Fibroblast of lung (primary cell): ENCODE results near the gene ABR. TPM values are rescaled to one million over a fixed set of nuclear protein-coding genes. Genes with fewer than 3 reads are reported as not detected.

Source experiments
- DNase-seq, 2 donors: peaks; one replicate each; pipeline versions ENCODE4 v3.0.0 to v3.0.0-alpha.2; 2010; ENCODE audit warnings: low read depth in 2 of 2
- H2AFZ ChIP-seq: 2 replicates; pipeline ENCODE4 v1.5.1; 2012; ENCODE audit warnings: low read length, control low read depth, inconsistent platforms
- H3K27ac ChIP-seq: 2 replicates; pipeline ENCODE4 v1.5.1; 2011; ENCODE audit warnings: low read length, control low read depth; ENCODE audit not compliant: insufficient read depth
- H3K27me3 ChIP-seq: 2 replicates; pipeline ENCODE4 v1.5.1; 2011; ENCODE audit warnings: mild to moderate bottlenecking, low read length; ENCODE audit not compliant: control insufficient read depth, insufficient read depth
- H3K36me3 ChIP-seq: 2 replicates; pipeline ENCODE4 v1.5.1; 2011; ENCODE audit warnings: low read length; ENCODE audit not compliant: control insufficient read depth, insufficient read depth
- H3K4me1 ChIP-seq: 2 replicates; pipeline ENCODE4 v1.5.1; 2011; ENCODE audit warnings: low read length; ENCODE audit not compliant: control insufficient read depth, insufficient read depth; ENCODE audit errors: extremely low read depth
- H3K4me2 ChIP-seq: 2 replicates; pipeline ENCODE4 v1.5.1; 2011; ENCODE audit warnings: low read length, control low read depth; ENCODE audit not compliant: insufficient read depth; ENCODE audit errors: extremely low read depth
- H3K4me3 ChIP-seq, 4 experiments: fragments of 200-600 bp in 1 of 4; sonication (generic) in 1 of 4; replicated peaks in 1 of 4; 2 replicates each; pipeline ENCODE4 v1.5.1; 2011 to 2016; ENCODE audit warnings: low read length in 4 of 4, low read depth in 3 of 4, mild to moderate bottlenecking in 3 of 4, control low read depth in 2 of 4, inconsistent platforms in 1 of 4, mixed read lengths in 1 of 4; ENCODE audit not compliant: insufficient read depth in 1 of 4; ENCODE audit errors: control extremely low read depth in 1 of 4
- H3K79me2 ChIP-seq: 2 replicates; pipeline ENCODE4 v1.5.1; 2012; ENCODE audit warnings: mild to moderate bottlenecking, low read length, inconsistent platforms; ENCODE audit not compliant: control insufficient read depth, insufficient read depth
- H3K9ac ChIP-seq: 2 replicates; pipeline ENCODE4 v1.5.1; 2011; ENCODE audit warnings: mild to moderate bottlenecking, low read length, control low read depth; ENCODE audit not compliant: insufficient read depth
- H3K9me3 ChIP-seq: 2 replicates; pipeline ENCODE4 v1.5.1; 2012; ENCODE audit warnings: low read depth, low read length; ENCODE audit not compliant: control insufficient read depth, insufficient read depth
- H4K20me1 ChIP-seq: 2 replicates; pipeline ENCODE4 v1.5.1; 2011; ENCODE audit warnings: low read length; ENCODE audit not compliant: control insufficient read depth, insufficient read depth; ENCODE audit errors: extremely low read depth
- CTCF ChIP-seq, 2 donors: IDR thresholded peaks in 1 of 2; conservative IDR thresholded peaks in 1 of 2; 1 replicate in 1 of 2; 2 replicates in 1 of 2; pipeline ENCODE4 v1.5.1; 2011 to 2012; ENCODE audit warnings: low read length in 2 of 2, control low read depth in 1 of 2, inconsistent platforms in 1 of 2, low read depth in 1 of 2, mild to moderate bottlenecking in 1 of 2
- EZH2 ChIP-seq: IDR thresholded peaks from 2 replicates; pipeline ENCODE4 v1.5.1; 2012; ENCODE audit warnings: low read length, control low read depth, mild to moderate bottlenecking; ENCODE audit errors: missing control alignments
- polyA plus RNA-seq, 2 donors: library from polyadenylated mRNA; depleted of rRNA in 1 of 2; stranded (reverse) in 1 of 2; unstranded in 1 of 2; fragments of >200 nt; gene quantifications; 2 replicates each; pipeline ENCODE4 v1.2.1, GENCODE V29; 2011 to 2012; ENCODE audit warnings: missing spikeins in 1 of 2
- total RNA-seq: library from RNA; depleted of rRNA; stranded (reverse); fragments of >200 nt; gene quantifications from 2 replicates; pipeline ENCODE4 v1.2.1, GENCODE V29; 2014

Gene ABR
- total and polyA plus RNA-seq, 2 donors (not counting 1 experiment from before 2014, with no cell fraction given) = 43.7 to 84.7 TPM

GRCh38 chr17:1053661-1054360 is 126.0 kb downstream of the ABR start:
- Histone ChIP-seq H3K27me3 (no peaks in the 10 kb centered on the region), H3K4me1 (no peaks in the 10 kb centered on the region), H3K4me2 (no peak overlapping the region), H3K9me3 (no peaks in the 10 kb centered on the region), H3K9ac (no peak overlapping the region), H2AFZ (no peak overlapping the region), H3K27ac (no peak overlapping the region), H3K4me3 (no peak overlapping the region), H4K20me1 (no peaks in the 10 kb centered on the region), H3K36me3 (peaks cover 13% of the 10 kb centered on the region), H3K79me2 (no peaks in the 10 kb centered on the region)
- TF ChIP-seq CTCF (conservative IDR thresholded peaks at IDR 0.05 in 1 of 2, IDR thresholded peaks at IDR 0.05 in 1 of 2; ENCODE audit: low read depth in 1 of 2, low read length in 2 of 2) (no peak), EZH2 (no peak)
- no peak for DNase-seq

- H3K4me2 ChIP-seq = no peak overlapping the region
- H3K79me2 ChIP-seq = no peaks in the 10 kb centered on the region
- H2AFZ ChIP-seq = no peak overlapping the region
- no peak overlapping the region for H3K4me3 ChIP-seq
- H3K9ac ChIP-seq = no peak overlapping the region
- no peaks in the 10 kb centered on the region for H3K9me3 ChIP-seq
- DNase-seq = no peak
- peaks cover 9% of the 10 kb centered on the region for H3K4me1 ChIP-seq
- no peak for TF ChIP-seq EZH2
- no peak for TF ChIP-seq CTCF (conservative IDR thresholded peaks at IDR 0.05 in 1 of 2, IDR thresholded peaks at IDR 0.05 in 1 of 2; ENCODE audit: low read depth in 1 of 2, low read length in 2 of 2)
- no peaks in the 10 kb centered on the region for H4K20me1 ChIP-seq
- H3K36me3 ChIP-seq = peaks cover 8% of the 10 kb centered on the region
- no peak overlapping the region for H3K27ac ChIP-seq
- H3K27me3 ChIP-seq = no peaks in the 10 kb centered on the region
These were observed 128.5 kb downstream of the ABR start for GRCh38 chr17:1050996-1051925.

DNA sequence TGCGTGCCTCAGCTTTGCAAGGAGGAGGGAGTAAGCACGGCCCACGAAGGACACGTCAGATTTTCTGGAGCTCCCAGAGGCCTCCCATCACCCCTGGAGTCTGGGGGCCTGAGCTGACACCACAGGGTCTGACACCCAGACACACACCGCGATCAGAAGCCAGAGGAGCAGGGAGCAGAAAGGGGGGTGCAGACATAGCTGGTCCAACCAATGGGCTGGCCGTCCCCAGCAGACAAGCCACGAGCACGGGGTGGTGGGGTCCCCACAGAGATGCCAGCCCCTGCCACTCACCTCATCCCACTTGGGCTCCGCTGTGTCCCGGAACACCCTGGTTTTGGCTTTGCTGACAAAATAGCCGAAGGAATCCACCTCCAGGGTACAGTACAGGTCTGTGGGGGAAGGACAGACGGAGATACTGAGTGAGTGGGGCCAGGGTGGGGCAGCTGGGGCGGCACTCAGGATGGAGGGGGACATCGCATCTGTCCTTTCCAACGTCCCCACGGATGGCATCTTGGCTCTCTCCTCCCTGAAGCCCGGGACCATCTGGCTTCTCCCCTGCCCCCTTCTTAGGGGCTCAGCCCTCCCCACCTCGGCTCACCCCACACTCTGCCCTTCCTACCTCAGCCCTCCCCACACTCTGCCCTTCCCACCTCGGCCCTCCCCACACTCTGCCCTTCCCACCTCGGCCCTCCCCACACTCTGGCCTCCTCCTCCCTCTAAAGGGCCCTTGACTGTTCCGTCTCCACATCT is 129.4 kb downstream of the ABR start:
- peaks cover 8% of the 10 kb centered on the region for H3K36me3 ChIP-seq
- no peak overlapping the region for H3K9ac ChIP-seq
- no peaks in the 10 kb centered on the region for H3K27me3 ChIP-seq
- no peaks in the 10 kb centered on the region for H3K9me3 ChIP-seq
- H3K4me2 ChIP-seq = no peak overlapping the region
- no peak overlapping the region for H3K4me3 ChIP-seq
- no peaks in the 10 kb centered on the region for H4K20me1 ChIP-seq
- DNase-seq = no peak
- no peak overlapping the region for H3K27ac ChIP-seq
- peaks cover 9% of the 10 kb centered on the region for H3K4me1 ChIP-seq
- H2AFZ ChIP-seq = no peak overlapping the region
- no peaks in the 10 kb centered on the region for H3K79me2 ChIP-seq
- no peak for TF ChIP-seq EZH2
- TF ChIP-seq CTCF (conservative IDR thresholded peaks at IDR 0.05 in 1 of 2, IDR thresholded peaks at IDR 0.05 in 1 of 2; ENCODE audit: low read depth in 1 of 2, low read length in 2 of 2) = no peak
